OCI-LY7 (cell line): ENCODE measurements around the gene SCFD2.

Source experiments
- EZH2phosphoT487 ChIP-seq: fragments of 200-600 bp; sonication (generic); IDR thresholded peaks from 2 replicates; pipeline ENCODE4 v1.6.1; 2018; ENCODE audit warnings: low read depth, borderline replicate concordance, mild to moderate bottlenecking, mixed run types, antibody characterized with exemption, low read length, moderate library complexity, mixed read lengths
- TF ChIP-seq, protein P1 (sequence below): fragments of 200-600 bp; sonication (generic); conservative IDR thresholded peaks from 2 replicates; pipeline ENCODE4 v1.5.1; 2014; ENCODE audit warnings: mild to moderate bottlenecking, antibody characterized with exemption, low read length, moderate library complexity, mixed read lengths

DNA sequence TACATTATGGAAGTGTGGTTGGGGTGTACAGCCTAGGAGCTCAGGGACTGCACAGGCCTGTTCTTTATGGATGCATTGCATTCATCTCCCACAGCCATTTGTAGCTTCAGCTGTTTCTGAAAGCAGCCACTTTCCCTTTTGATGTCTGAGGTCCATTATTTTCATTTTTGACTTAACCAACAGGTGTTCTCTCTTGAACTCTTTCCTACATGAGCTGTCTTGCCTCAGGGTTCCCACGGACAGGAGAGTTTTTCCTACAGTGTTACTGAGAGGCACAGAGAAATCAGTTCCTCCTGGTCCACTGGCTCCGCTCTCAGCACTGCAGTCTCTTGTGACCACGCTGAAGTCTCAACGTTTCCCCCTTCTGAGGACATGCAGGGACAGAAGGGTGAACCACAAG is 416.5 kb downstream of the SCFD2 start:
- TF ChIP-seq, protein P1, sequence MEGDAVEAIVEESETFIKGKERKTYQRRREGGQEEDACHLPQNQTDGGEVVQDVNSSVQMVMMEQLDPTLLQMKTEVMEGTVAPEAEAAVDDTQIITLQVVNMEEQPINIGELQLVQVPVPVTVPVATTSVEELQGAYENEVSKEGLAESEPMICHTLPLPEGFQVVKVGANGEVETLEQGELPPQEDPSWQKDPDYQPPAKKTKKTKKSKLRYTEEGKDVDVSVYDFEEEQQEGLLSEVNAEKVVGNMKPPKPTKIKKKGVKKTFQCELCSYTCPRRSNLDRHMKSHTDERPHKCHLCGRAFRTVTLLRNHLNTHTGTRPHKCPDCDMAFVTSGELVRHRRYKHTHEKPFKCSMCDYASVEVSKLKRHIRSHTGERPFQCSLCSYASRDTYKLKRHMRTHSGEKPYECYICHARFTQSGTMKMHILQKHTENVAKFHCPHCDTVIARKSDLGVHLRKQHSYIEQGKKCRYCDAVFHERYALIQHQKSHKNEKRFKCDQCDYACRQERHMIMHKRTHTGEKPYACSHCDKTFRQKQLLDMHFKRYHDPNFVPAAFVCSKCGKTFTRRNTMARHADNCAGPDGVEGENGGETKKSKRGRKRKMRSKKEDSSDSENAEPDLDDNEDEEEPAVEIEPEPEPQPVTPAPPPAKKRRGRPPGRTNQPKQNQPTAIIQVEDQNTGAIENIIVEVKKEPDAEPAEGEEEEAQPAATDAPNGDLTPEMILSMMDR, result no peak
- TF ChIP-seq EZH2phosphoT487, result no peak
